MCF 10A (cell line): ENCODE measurements around the gene CCDC60. TPM values are rescaled to one million over a fixed set of nuclear protein-coding genes. Genes with fewer than 3 reads are reported as not detected.

ENCODE experiments used
- BruUV-seq: library from RNA; stranded (reverse); fragments of 400-500 nt; replicated peaks from 2 replicates; lab custom pipeline; 2021; lab: Mats Ljungman, UMichigan
- CTCF ChIA-PET: fragments of 300-600 bp; sonication (Branson Sonifier 250); formaldehyde crosslinking; extraction: SDS; loops from one replicate; lab custom pipeline; 2021; ENCODE audit warnings: antibody characterized with exemption, inconsistent platforms; lab: Yijun Ruan, JAX
- POLR2A ChIA-PET: fragments of 300-600, 350-650 bp; sonication (Branson Sonifier 250); formaldehyde crosslinking; extraction: SDS; loops from one replicate; lab custom pipeline; 2020; ENCODE audit warnings: antibody characterized with exemption, inconsistent platforms; lab: Yijun Ruan, JAX
- DNase-seq: peaks from one replicate; pipeline ENCODE4 v3.0.0-alpha.2; 2018; ENCODE audit not compliant: unreplicated experiment
- H3K27ac Mint-ChIP-seq: one replicate; pipeline ENCODE4 v1.8.0; 2022; ENCODE audit warnings: mild to moderate bottlenecking, low read depth, mixed read lengths; ENCODE audit not compliant: unreplicated experiment
- H3K27me3 Mint-ChIP-seq: one replicate; pipeline ENCODE4 v1.8.0; 2022; ENCODE audit warnings: mixed read lengths; ENCODE audit not compliant: insufficient read depth, unreplicated experiment
- H3K36me3 Mint-ChIP-seq: one replicate; pipeline ENCODE4 v1.8.0; 2022; ENCODE audit warnings: mild to moderate bottlenecking, moderate library complexity, mixed read lengths; ENCODE audit not compliant: insufficient read depth, unreplicated experiment
- H3K4me1 Mint-ChIP-seq: one replicate; pipeline ENCODE4 v1.8.0; 2022; ENCODE audit warnings: mixed read lengths; ENCODE audit not compliant: insufficient read depth, unreplicated experiment
- H3K4me3 Mint-ChIP-seq: one replicate; pipeline ENCODE4 v1.8.0; 2022; ENCODE audit warnings: mild to moderate bottlenecking, moderate library complexity, mixed read lengths; ENCODE audit not compliant: unreplicated experiment
- H3K9me3 Mint-ChIP-seq: one replicate; pipeline ENCODE4 v1.8.0; 2022; ENCODE audit warnings: mixed read lengths; ENCODE audit not compliant: unreplicated experiment
- CTCF ChIP-seq: fragments of 200-600 bp; IDR thresholded peaks from one replicate; pipeline ENCODE4 v1.8.0; 2022; ENCODE audit warnings: antibody characterized with exemption, mild to moderate bottlenecking; ENCODE audit not compliant: unreplicated experiment
- intact Hi-C: fragments of 100-400 bp; cut with micrococcal nuclease; formaldehyde crosslinking; loops from 2 replicates; pipeline ENCODE4 v1.14.1; 2022
- total RNA-seq: library from RNA; stranded (reverse); gene quantifications from 2 replicates; pipeline ENCODE4 v1.2.3, GENCODE V29; 2022

The CCDC60 gene
- total RNA-seq, 1 experiment from 2014 or later = not detected

- CTCF ChIA-PET = no interaction called here
- no TSS peak for BruUV-seq
Measured at GRCh38 chr12:119311878-119312277, 22.7 kb upstream of the CCDC60 start.

GRCh38 chr12:119312904-119313303, 21.6 kb upstream of the CCDC60 start:
- Mint-ChIP-seq H3K27me3 (no peaks in the 10 kb centered on the region), H3K27ac (no peak overlapping the region), H3K4me3 (no peak overlapping the region), H3K4me1 (no peaks in the 10 kb centered on the region), H3K36me3 (no peaks in the 10 kb centered on the region), H3K9me3 (peaks cover 17% of the 10 kb centered on the region)
- BruUV-seq = no TSS peak
- POLR2A ChIA-PET = no interaction called here
- TF ChIP-seq CTCF = no peak
- CTCF ChIA-PET = interaction anchor here (0.6 to 1.0 kb wide), 3 partner anchors 9 to 100 kb away, joined by 3 read pairs; no protein-coding TSS in a partner anchor
- no peak for DNase-seq
- intact Hi-C loops = no loop called here

More at GRCh38 chr12:119311878-119312277, 22.7 kb upstream of the CCDC60 start:
- POLR2A ChIA-PET = no interaction called here
- Mint-ChIP-seq H3K27ac (no peak overlapping the region), H3K27me3 (no peaks in the 10 kb centered on the region), H3K9me3 (peaks cover 17% of the 10 kb centered on the region), H3K4me3 (no peak overlapping the region), H3K4me1 (no peaks in the 10 kb centered on the region), H3K36me3 (no peaks in the 10 kb centered on the region)
- TF ChIP-seq CTCF = no peak
- intact Hi-C loops = no loop called here
- DNase-seq = no peak

GRCh38 chr12:119314290-119314689, 20.2 kb upstream of the CCDC60 start:
- Mint-ChIP-seq H3K4me1 (no peaks in the 10 kb centered on the region), H3K27ac (no peak overlapping the region), H3K4me3 (no peak overlapping the region), H3K36me3 (no peaks in the 10 kb centered on the region), H3K27me3 (no peaks in the 10 kb centered on the region), H3K9me3 (peaks cover 10% of the 10 kb centered on the region)
- no peak for TF ChIP-seq CTCF
- no TSS peak for BruUV-seq
- intact Hi-C loops = no loop called here
- ChIA-PET CTCF (no interaction called here), POLR2A (no interaction called here)
- no peak for DNase-seq

GRCh38 chr12:119319638-119320037, 14.9 kb upstream of the CCDC60 start:
- peaks cover 9% of the 10 kb centered on the region for H3K9me3 Mint-ChIP-seq
- ChIA-PET POLR2A (no interaction called here), CTCF (no interaction called here)
- H3K36me3 Mint-ChIP-seq = no peaks in the 10 kb centered on the region
- DNase-seq = no peak
- TF ChIP-seq CTCF = no peak
- no peak overlapping the region for H3K4me3 Mint-ChIP-seq
- no peak overlapping the region for H3K27ac Mint-ChIP-seq
- intact Hi-C loops = no loop called here
- no peaks in the 10 kb centered on the region for H3K27me3 Mint-ChIP-seq
- H3K4me1 Mint-ChIP-seq = no peaks in the 10 kb centered on the region
- no TSS peak for BruUV-seq
